H1 (cell line): ENCODE results near the gene CNOT8. TPM values are rescaled to one million over a fixed set of nuclear protein-coding genes. Genes with fewer than 3 reads are reported as not detected.

Experiments
- CTCF ChIA-PET: fragments of 300-600 bp; sonication (Branson Sonifier 250); formaldehyde crosslinking; loops from one replicate; lab custom pipeline; 2021; ENCODE audit not compliant: partially characterized antibody; lab: Charles Lee
- POLR2A ChIA-PET: fragments of 300-600 bp; sonication (Branson Sonifier 250); formaldehyde crosslinking; loops from one replicate; lab custom pipeline; 2021; ENCODE audit warnings: inconsistent platforms; ENCODE audit not compliant: partially characterized antibody; lab: Charles Lee
- DNase-seq, 2 experiments: peaks; one replicate each; pipeline versions ENCODE4 v3.0.0 to v3.0.0-alpha.2; 2010 to 2022; ENCODE audit warnings: low spot score in 2 of 2, low read depth in 1 of 2, mixed read lengths in 1 of 2
- FAIRE-seq: peaks from 2 replicates; lab custom pipeline; 2011; peaks lifted over from hg19 to GRCh38; lab: Jason Lieb, UNC
- H2AFZ ChIP-seq: 2 replicates; pipeline ENCODE4 v1.8.1; 2012; ENCODE audit warnings: low read length, inconsistent platforms
- H2AK5ac ChIP-seq: 2 replicates; pipeline ENCODE4 v1.6.1; 2013; ENCODE audit warnings: low read depth, low read length
- H2BK120ac ChIP-seq: replicated peaks from 2 replicates; pipeline ENCODE3; 2013; ENCODE audit warnings: low read depth, low read length, inconsistent platforms
- H2BK12ac ChIP-seq: 2 replicates; pipeline ENCODE4 v1.6.1; 2013; ENCODE audit warnings: low read depth, low read length
- H2BK15ac ChIP-seq: 2 replicates; pipeline ENCODE4 v1.6.1; 2013; ENCODE audit warnings: low read length
- H2BK20ac ChIP-seq: 2 replicates; pipeline ENCODE4 v1.6.1; 2013; ENCODE audit warnings: low read length
- H2BK5ac ChIP-seq: 2 replicates; pipeline ENCODE4 v1.6.1; 2013; ENCODE audit warnings: low read depth, low read length
- H3K14ac ChIP-seq: 2 replicates; pipeline ENCODE4 v1.6.1; 2013; ENCODE audit warnings: inconsistent platforms; ENCODE audit not compliant: insufficient read length
- H3K18ac ChIP-seq: 2 replicates; pipeline ENCODE4 v1.6.1; 2013; ENCODE audit warnings: low read length; ENCODE audit errors: extremely low read depth
- H3K23ac ChIP-seq: 2 replicates; pipeline ENCODE4 v1.6.1; 2013; ENCODE audit warnings: inconsistent platforms; ENCODE audit not compliant: insufficient read length
- H3K23me2 ChIP-seq: 2 replicates; pipeline ENCODE4 v1.6.1; 2013; ENCODE audit warnings: low read depth, low read length
- H3K27ac ChIP-seq: 2 replicates; pipeline ENCODE4 v1.6.1; 2011; ENCODE audit warnings: low read depth, low read length, inconsistent platforms
- H3K27me3 ChIP-seq, 4 experiments: replicated peaks in 1 of 4; 1 replicate in 1 of 4; 2 replicates in 3 of 4; pipeline versions ENCODE4 v1.6.1 to v1.8.1; 2011 to 2013; ENCODE audit warnings: low read length in 3 of 4, mild to moderate bottlenecking in 3 of 4, inconsistent platforms in 2 of 4, mixed read lengths in 2 of 4, moderate library complexity in 1 of 4; ENCODE audit not compliant: control insufficient read depth in 3 of 4, insufficient read depth in 3 of 4; ENCODE audit errors: extremely low read depth in 1 of 4
- H3K36me3 ChIP-seq, 4 experiments: 2 replicates each; pipeline versions ENCODE4 v1.6.1 to v1.8.1; 2011 to 2013; ENCODE audit warnings: mild to moderate bottlenecking in 4 of 4, low read length in 3 of 4, moderate library complexity in 2 of 4, control low read depth in 1 of 4, inconsistent platforms in 1 of 4; ENCODE audit not compliant: insufficient read depth in 4 of 4, control insufficient read depth in 2 of 4
- H3K4ac ChIP-seq: replicated peaks from 2 replicates; pipeline ENCODE3; 2013; ENCODE audit warnings: low read length, low read depth, mixed read lengths, inconsistent platforms; ENCODE audit not compliant: insufficient read length
- H3K4me1 ChIP-seq, 4 experiments: replicated peaks in 1 of 4; 1 replicate in 1 of 4; 2 replicates in 3 of 4; pipeline versions ENCODE4 v1.6.1 to v1.8.1; 2011 to 2013; ENCODE audit warnings: low read length in 3 of 4, inconsistent platforms in 2 of 4, mixed read lengths in 1 of 4; ENCODE audit not compliant: insufficient read depth in 4 of 4, control insufficient read depth in 3 of 4
- H3K4me2 ChIP-seq, 2 experiments: 2 replicates each; pipeline versions ENCODE4 v1.6.1 to v1.8.1; 2011 to 2013; ENCODE audit warnings: low read depth in 2 of 2, low read length in 2 of 2, control low read depth in 1 of 2, inconsistent platforms in 1 of 2, mild to moderate bottlenecking in 1 of 2; ENCODE audit not compliant: insufficient read depth in 1 of 2
- H3K4me3 ChIP-seq, 4 experiments: fragments of 200-600, 300-600 bp in 1 of 4; sonication (generic), shearing (Covaris generic), sonication (Bioruptor Twin) in 1 of 4; 2 replicates each; pipeline versions ENCODE4 v1.5.1 to v1.8.1; 2011 to 2016; ENCODE audit warnings: low read length in 4 of 4, low read depth in 3 of 4, control low read depth in 2 of 4, inconsistent platforms in 2 of 4, mild to moderate bottlenecking in 2 of 4, mixed read lengths in 1 of 4, moderate library complexity in 1 of 4; ENCODE audit not compliant: insufficient read depth in 2 of 4; ENCODE audit errors: extremely low read depth in 1 of 4
- H3K56ac ChIP-seq: replicated peaks from 2 replicates; pipeline ENCODE3; 2013; ENCODE audit warnings: low read depth, mild to moderate bottlenecking, mixed read lengths, low read length, inconsistent platforms; ENCODE audit not compliant: insufficient read length
- H3K79me1 ChIP-seq: 2 replicates; pipeline ENCODE4 v1.6.1; 2013; ENCODE audit warnings: low read depth, low read length, control low read depth
- H3K79me2 ChIP-seq, 2 experiments: 2 replicates each; pipeline versions ENCODE4 v1.6.1 to v1.8.1; 2012 to 2013; ENCODE audit warnings: low read length in 2 of 2, mild to moderate bottlenecking in 2 of 2, inconsistent platforms in 1 of 2; ENCODE audit not compliant: insufficient read depth in 2 of 2, control insufficient read depth in 1 of 2
- H3K9ac ChIP-seq, 4 experiments: replicated peaks in 1 of 4; 1 replicate in 1 of 4; 2 replicates in 3 of 4; pipeline versions ENCODE4 v1.6.1 to v1.8.1; 2011 to 2013; ENCODE audit warnings: low read depth in 3 of 4, low read length in 3 of 4, control low read depth in 2 of 4, mild to moderate bottlenecking in 2 of 4, moderate library complexity in 2 of 4, inconsistent platforms in 1 of 4; ENCODE audit errors: extremely low read depth in 1 of 4
- H3K9me3 ChIP-seq, 2 experiments: 2 replicates each; pipeline versions ENCODE4 v1.6.1 to v1.8.1; 2012 to 2013; ENCODE audit warnings: mild to moderate bottlenecking in 2 of 2, moderate library complexity in 2 of 2, control low read depth in 1 of 2, inconsistent platforms in 1 of 2, low read depth in 1 of 2, low read length in 1 of 2, mixed read lengths in 1 of 2; ENCODE audit not compliant: insufficient read depth in 2 of 2
- H4K20me1 ChIP-seq, 2 experiments: replicated peaks in 1 of 2; 2 replicates each; pipeline versions ENCODE3 to v1.8.1; 2011 to 2013; ENCODE audit warnings: inconsistent platforms in 2 of 2, low read length in 2 of 2, mild to moderate bottlenecking in 1 of 2; ENCODE audit not compliant: insufficient read depth in 2 of 2, control insufficient read depth in 1 of 2
- H4K5ac ChIP-seq: 2 replicates; pipeline ENCODE4 v1.6.1; 2013; ENCODE audit warnings: low read length, low read depth, mixed read lengths, inconsistent platforms; ENCODE audit not compliant: insufficient read length
- H4K8ac ChIP-seq: 2 replicates; pipeline ENCODE4 v1.8.0; 2013; ENCODE audit warnings: mild to moderate bottlenecking, moderate library complexity, low read length, inconsistent platforms; ENCODE audit not compliant: insufficient read depth; ENCODE audit errors: extremely low read depth
- H4K91ac ChIP-seq: replicated peaks from 2 replicates; pipeline ENCODE3; 2013; ENCODE audit warnings: low read length, mixed read lengths, inconsistent platforms; ENCODE audit not compliant: insufficient read length
- RXRA ChIP-seq: IDR thresholded peaks from 2 replicates; pipeline ENCODE4 v1.6.1; 2011; ENCODE audit warnings: low read depth, mild to moderate bottlenecking, low read length, moderate library complexity; ENCODE audit not compliant: insufficient read depth
- WGBS, 2 experiments: shearing (Covaris generic) in 1 of 2; methylation state at CpG; one replicate each; pipeline versions ENCODE4 v1.1.6 to v1.1.7; 2013 to 2015; ENCODE audit warnings: low lambda C conversion rate in 2 of 2, mixed read lengths in 2 of 2, inconsistent platforms in 1 of 2, low coverage in 1 of 2, missing lambda C conversion rate in 1 of 2; ENCODE audit not compliant: insufficient replicate concordance in 2 of 2, insufficient coverage in 1 of 2, insufficient read length in 1 of 2; ENCODE audit errors: extremely low coverage in 1 of 2, missing lambda C conversion rate in 1 of 2; 5-methylcytosine and 5-hydroxymethylcytosine counted together
- polyA plus RNA-seq, 7 experiments: library from polyadenylated mRNA; depleted of rRNA in 3 of 7; stranded (reverse) in 5 of 7; unstranded in 2 of 7; fragments of >200 nt in 5 of 7; fragments of 200-250 nt in 2 of 7; gene quantifications; 1 replicate in 5 of 7; 2 replicates in 1 of 7; 4 replicates in 1 of 7; pipeline versions ENCODE4 v1.2.1 to v1.2.3, GENCODE V29; 2011 to 2013; ENCODE audit warnings: missing spikeins in 2 of 7, mixed read lengths in 2 of 7
- total RNA-seq: library from RNA; stranded (reverse); fragmentation: NEBNext Ultra II Directional; extraction: Animal tissue kit (Norgen Biotek cat#: 25700); gene quantifications from 2 replicates; pipeline ENCODE4 v1.2.1, GENCODE V29; 2021

CNOT8 gene
- total and polyA plus RNA-seq, 2 of the 8 experiments (the other 6 are each of a cell fraction or from before 2014, with no cell fraction given), result 36.4 to 62.9 TPM

DNA sequence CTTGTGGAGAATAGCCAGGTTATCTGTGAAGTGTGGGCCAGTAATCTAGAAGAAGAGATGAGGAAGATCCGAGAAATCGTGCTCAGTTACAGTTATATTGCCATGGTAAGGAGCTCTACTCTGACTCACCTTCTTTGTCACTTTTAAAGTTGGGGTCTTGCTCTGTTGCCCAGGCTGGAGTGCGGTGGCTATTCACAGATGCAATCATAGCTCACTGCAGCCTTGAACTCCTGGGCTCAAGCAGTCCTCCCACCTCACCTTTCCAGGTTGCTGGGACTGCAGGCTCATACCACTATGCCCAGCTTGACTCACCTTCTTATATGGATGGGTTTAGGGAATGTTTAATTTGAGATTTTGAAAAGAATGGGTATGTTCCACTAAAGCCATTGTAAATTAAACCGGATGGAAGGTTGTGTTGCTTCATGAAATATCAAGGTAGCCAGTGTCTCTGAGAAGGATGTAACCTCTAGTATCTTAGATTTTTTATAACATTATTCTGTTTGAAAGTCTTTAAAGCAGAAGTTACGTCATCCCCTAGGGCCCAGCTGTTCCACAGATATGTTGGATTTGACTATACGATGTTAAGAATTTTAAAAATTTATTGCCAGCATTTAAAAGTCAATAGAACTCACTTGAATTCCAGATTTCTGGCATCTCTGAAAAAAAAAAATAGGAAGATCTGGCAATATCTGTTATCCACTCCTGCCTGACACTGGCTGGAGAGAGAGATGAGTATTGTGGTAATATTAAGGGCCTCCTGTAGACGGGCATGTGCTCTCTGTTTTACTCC, 5.1 kb downstream of the CNOT8 start:
- Histone ChIP-seq H4K5ac (no peak overlapping the region), H3K4ac (no peak overlapping the region), H4K91ac (no peak overlapping the region), H4K20me1 (peaks cover 3 to 7% of the 10 kb centered on the region in 2 experiments), H3K23ac (no peak overlapping the region), H3K27ac (no peak overlapping the region; the same call in 1 of the 2 replicates), H3K18ac (no peak overlapping the region), H2BK5ac (no peak overlapping the region), H3K14ac (no peak overlapping the region), H3K79me1 (peaks cover 5% of the 10 kb centered on the region; the same call in 1 of the 2 replicates), H2AK5ac (no peak overlapping the region), H3K4me1 (peaks cover 0 to 9% (median 4%) of the 10 kb centered on the region in 4 experiments; a peak in 4 of 7 replicates), H3K56ac (no peak overlapping the region), H3K9me3 (no peaks in the 10 kb centered on the region), H4K8ac (no peak overlapping the region), H3K4me2 (no peak overlapping the region), H2BK120ac (no peak overlapping the region), H2BK12ac (no peak overlapping the region), H3K79me2 (peaks cover 22 to 63% of the 10 kb centered on the region in 2 experiments), H2BK20ac (no peak overlapping the region), H3K23me2 (no peaks in the 10 kb centered on the region; the same call in 1 of the 2 replicates), H3K27me3 (no peaks in the 10 kb centered on the region), H3K9ac (no peak overlapping the region), H2AFZ (no peak overlapping the region), H3K4me3 (no peak overlapping the region), H3K36me3 (peaks cover 7 to 40% (median 20%) of the 10 kb centered on the region in 4 experiments), H2BK15ac (no peak overlapping the region)
- FAIRE-seq (no peak), DNase-seq (no peak)
- ChIA-PET POLR2A (interaction anchor here (1.0 kb wide), 1 partner anchor 10 kb away, joined by 3 read pairs; no protein-coding TSS in a partner anchor), CTCF (interaction anchor here (1.2 to 1.5 kb wide), 3 partner anchors 23 to 82 kb away, joined by 3 read pairs; no protein-coding TSS in a partner anchor)
- WGBS, 2 experiments, result 92% methylated on average over 7 of the region's 7 CpGs; no CpG with 5 or more reads in 1 of the 2 experiments
- no peak for TF ChIP-seq RXRA
